GM13977 (cell line): ENCODE measurements around the gene SFPQ.

Experiments used
- DNase-seq: peaks from one replicate; pipeline ENCODE4 v3.0.0; 2012; ENCODE audit warnings: low spot score
- CTCF ChIP-seq: IDR thresholded peaks from 2 replicates; pipeline ENCODE4 v1.5.1; 2012; ENCODE audit warnings: mild to moderate bottlenecking, control low read depth; ENCODE audit not compliant: insufficient read depth; ENCODE audit errors: extremely low read depth, missing control alignments
- in situ Hi-C: fragments of 300-500 bp; cut with MboI; formaldehyde crosslinking; loops from one replicate; pipeline ENCODE4 v1.12.0; 2022; ENCODE audit warnings: low sequenced_read_pairs, low pct_unique_long_range_greater_than_20kb, mixed read lengths, inconsistent platforms; ENCODE audit not compliant: unreplicated experiment

Gene SFPQ

GRCh38 chr1:35222322-35223083, 29.6 kb upstream of the SFPQ start:
- in situ Hi-C loops, result no loop called here
- DNase-seq, result no peak

DNA sequence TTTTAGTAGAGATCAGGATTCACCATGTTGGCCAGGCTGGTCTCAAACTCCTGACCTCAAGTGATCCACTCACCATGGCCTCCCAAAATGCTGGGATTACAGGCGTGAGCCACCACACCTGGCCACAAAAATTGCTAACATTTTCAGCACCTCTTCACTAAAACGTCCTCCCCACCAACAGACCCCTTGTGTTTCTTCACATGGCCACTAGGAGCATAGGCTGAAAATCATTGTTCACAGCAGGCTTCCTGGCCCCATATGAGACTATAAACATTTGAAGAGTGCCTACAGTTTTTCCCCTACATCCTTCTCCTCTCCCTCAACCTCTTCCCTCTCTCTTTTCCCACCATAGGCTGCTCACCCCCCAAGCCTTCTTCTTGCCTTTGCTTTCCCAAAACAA, 28.0 kb upstream of the SFPQ start:
- DNase-seq, result peak; percentile 58
- peak; percentile 56 for TF ChIP-seq CTCF
- in situ Hi-C loops, result no loop called here

More at GRCh38 chr1:35222322-35223083, 29.6 kb upstream of the SFPQ start:
- no peak for TF ChIP-seq CTCF

DNA sequence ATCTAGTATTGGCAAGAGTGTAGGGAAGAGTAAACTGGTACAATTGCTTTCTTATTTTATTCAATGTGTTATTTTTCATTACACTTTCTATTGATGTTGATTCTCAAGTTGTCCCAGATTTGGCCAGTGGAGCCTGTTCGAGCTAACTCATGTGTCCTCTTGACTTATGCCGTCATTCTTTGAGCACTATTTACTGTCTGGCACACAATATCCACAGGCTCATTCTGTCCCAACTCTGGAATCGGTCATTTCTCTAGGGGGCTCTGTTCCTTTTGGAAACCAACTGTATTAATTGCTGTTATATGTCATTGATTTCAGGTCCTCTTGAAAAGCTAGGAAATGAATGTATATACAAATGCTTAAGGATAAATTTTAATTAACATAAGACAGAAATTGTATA, 22.4 kb upstream of the SFPQ start:
- TF ChIP-seq CTCF, result no peak
- DNase-seq, result no peak
- in situ Hi-C loops, result no loop called here

DNA sequence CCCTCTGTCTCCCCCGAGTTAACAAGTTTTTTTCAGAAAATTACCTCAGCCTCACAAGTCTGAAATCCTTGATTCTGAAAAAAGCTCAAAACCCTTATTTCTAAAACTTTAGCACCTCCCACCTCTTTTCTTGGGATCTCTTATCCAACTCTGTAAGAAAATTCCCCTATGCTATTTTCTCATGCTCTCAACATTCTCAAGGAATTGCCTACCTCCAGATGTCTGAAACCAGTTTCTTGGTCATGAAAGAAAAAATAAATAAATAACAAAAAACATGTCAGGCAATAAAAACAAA, 18.1 kb upstream of the SFPQ start:
- no peak for DNase-seq
- in situ Hi-C loops, result no loop called here
- no peak for TF ChIP-seq CTCF

DNA sequence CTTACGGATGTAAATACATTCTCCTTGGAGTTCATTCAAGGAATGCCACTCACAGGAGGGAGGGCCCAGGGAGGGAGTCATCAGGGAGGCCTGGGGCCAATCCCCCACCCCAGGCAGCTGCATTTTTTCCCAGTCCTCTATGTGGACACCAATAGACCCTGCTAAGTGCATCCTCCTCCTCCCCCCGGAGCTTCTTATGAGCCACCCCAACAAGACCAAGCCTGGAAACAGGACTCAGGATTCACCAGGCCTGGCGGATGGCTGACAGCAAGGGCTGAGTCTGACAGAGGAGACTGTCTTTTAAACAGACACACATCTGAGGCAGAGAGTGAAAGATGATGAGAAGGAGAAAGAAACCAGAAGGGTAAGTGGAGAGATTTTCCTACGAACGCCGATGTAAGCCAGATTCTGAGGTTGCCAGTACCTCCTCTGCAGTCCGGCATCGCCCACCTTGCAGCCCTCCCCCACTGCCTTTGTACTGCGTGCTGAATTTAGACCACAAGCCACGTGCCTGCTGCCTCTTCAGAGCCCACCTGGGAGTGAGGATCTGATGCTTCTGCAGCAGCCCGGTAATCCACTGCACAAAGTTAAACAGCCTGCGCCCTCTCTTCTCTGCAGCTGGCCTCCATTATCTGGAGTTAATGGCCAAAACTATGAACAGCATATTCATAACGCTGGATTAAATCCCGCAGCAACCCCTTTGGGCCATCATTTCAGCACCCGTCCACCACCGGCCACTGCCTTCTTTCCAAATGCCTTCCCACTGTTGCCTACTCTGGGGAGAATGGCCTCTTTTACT, 17.6 kb upstream of the SFPQ start:
- TF ChIP-seq CTCF, result no peak
- in situ Hi-C loops, result no loop called here
- no peak for DNase-seq

DNA sequence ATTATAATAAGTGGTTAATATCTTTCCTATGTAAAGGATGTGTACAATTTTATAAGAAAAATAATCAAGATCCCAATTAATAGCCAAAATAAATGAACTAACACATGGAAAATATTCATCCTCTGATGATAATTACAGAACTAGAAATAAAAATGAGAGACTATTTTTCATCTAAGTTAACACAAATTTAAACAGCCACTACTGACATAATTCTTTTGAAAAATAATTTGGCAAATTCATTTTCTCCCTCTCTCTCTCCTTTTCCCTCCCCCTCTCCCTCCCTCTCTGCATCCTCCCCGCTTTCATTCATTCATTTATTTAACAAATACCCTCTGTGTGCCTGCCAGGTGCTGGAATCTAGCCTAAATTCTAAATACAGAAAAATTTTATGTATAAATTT, 10.3 kb upstream of the SFPQ start:
- TF ChIP-seq CTCF, result no peak
- in situ Hi-C loops, result loop anchor here (10.0 kb wide), 1 partner anchor 92 kb away; no protein-coding TSS in a partner anchor
- no peak for DNase-seq
